Measurements from ENCODE around the gene DLGAP1. TPM values are rescaled to one million over a fixed set of nuclear protein-coding genes. Genes with fewer than 3 reads are reported as not detected.

DLGAP1 gene
- total and polyA plus RNA-seq, 2 experiments from 2014 or later: 17.0 to 48.5 TPM

- H3K27ac ChIP-seq (ENCODE audit: low read depth): no peak overlapping the region
- H3K36me3 ChIP-seq (ENCODE audit: insufficient read depth): no peaks in the 10 kb centered on the region
- DNase-seq (ENCODE audit: low spot score): no peak
- Mint-ChIP-seq H3K27me3 (ENCODE audit: insufficient read depth, low read depth, poor library complexity) (no peaks in the 10 kb centered on the region), H3K9me3 (no peaks in the 10 kb centered on the region), H3K36me3 (ENCODE audit: low read depth) (no peaks in the 10 kb centered on the region), H3K27ac (0 out of 2 replicates have a peak overlapping the region, but pooled peaks have one; percentile 14), H3K4me1 (peaks cover 48% of the 10 kb centered on the region), H3K4me3 (no peak overlapping the region)
- 0 out of 2 replicates have a peak, but pooled peaks cover 7% of the 10 kb centered on the region for H3K4me1 ChIP-seq (ENCODE audit: insufficient read depth)
- no peaks in the 10 kb centered on the region for H3K9me2 ChIP-seq (ENCODE audit: insufficient read depth)
- 0 out of 2 replicates have a peak, but pooled peaks cover 3% of the 10 kb centered on the region for H4K20me1 ChIP-seq (replicated peaks; ENCODE audit: insufficient read depth)
- H2AFZ ChIP-seq: no peak overlapping the region
- H3K79me2 ChIP-seq (replicated peaks; ENCODE audit: insufficient read depth): 0 out of 2 replicates have a peak, but pooled peaks cover 2% of the 10 kb centered on the region
- H3K27me3 ChIP-seq (ENCODE audit: insufficient read depth): no peaks in the 10 kb centered on the region
- no peak overlapping the region for H3K4me2 ChIP-seq
- TF ChIP-seq CREB1 (CRISPR knock-in tag; IDR thresholded peaks at IDR 0.05; ENCODE audit: low read depth) (no peak), ZNF331 (CRISPR knock-in tag; IDR thresholded peaks at IDR 0.05; ENCODE audit: low read depth) (no peak), JUNB (IDR thresholded peaks at IDR 0.05; ENCODE audit: unreplicated experiment) (no peak), NANOG (IDR thresholded peaks at IDR 0.05; ENCODE audit: borderline replicate concordance) (no peak), ZNF462 (CRISPR knock-in tag; IDR thresholded peaks at IDR 0.05) (no peak), EZH2 (IDR thresholded peaks at IDR 0.05; ENCODE audit: low read depth, unreplicated experiment) (no peak), ZNF114 (CRISPR knock-in tag; IDR thresholded peaks at IDR 0.05) (no peak), ETS1 (IDR thresholded peaks at IDR 0.05) (no peak), POLR2AphosphoS5 (IDR thresholded peaks at IDR 0.05; ENCODE audit: low read depth) (no peak), EZH2phosphoT487 (IDR thresholded peaks at IDR 0.05; ENCODE audit: unreplicated experiment) (no peak), STAT1 (IDR thresholded peaks at IDR 0.05; ENCODE audit: unreplicated experiment) (no peak), REST (IDR thresholded peaks at IDR 0.05; ENCODE audit: unreplicated experiment) (no peak)
- TF ChIP-seq, protein P1, sequence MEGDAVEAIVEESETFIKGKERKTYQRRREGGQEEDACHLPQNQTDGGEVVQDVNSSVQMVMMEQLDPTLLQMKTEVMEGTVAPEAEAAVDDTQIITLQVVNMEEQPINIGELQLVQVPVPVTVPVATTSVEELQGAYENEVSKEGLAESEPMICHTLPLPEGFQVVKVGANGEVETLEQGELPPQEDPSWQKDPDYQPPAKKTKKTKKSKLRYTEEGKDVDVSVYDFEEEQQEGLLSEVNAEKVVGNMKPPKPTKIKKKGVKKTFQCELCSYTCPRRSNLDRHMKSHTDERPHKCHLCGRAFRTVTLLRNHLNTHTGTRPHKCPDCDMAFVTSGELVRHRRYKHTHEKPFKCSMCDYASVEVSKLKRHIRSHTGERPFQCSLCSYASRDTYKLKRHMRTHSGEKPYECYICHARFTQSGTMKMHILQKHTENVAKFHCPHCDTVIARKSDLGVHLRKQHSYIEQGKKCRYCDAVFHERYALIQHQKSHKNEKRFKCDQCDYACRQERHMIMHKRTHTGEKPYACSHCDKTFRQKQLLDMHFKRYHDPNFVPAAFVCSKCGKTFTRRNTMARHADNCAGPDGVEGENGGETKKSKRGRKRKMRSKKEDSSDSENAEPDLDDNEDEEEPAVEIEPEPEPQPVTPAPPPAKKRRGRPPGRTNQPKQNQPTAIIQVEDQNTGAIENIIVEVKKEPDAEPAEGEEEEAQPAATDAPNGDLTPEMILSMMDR (conservative IDR thresholded peaks at IDR 0.05; ENCODE audit: low read depth in 2 of 2): no peak
- H3K4me3 ChIP-seq: no peak overlapping the region
- ATAC-seq: no peak
- no peaks in the 10 kb centered on the region for H3F3A ChIP-seq (replicated peaks; ENCODE audit: low read depth)
Measured at GRCh38 chr18:4251873-4252272, 203.2 kb downstream of the DLGAP1 start.

All from GM23338 (cell line).